Upper lobe of left lung (tissue), 4 donors: ENCODE results near the gene CTNNBL1.

ENCODE experiments used
- EP300 ChIP-seq, 4 donors: sonication (generic); formaldehyde crosslinking; IDR thresholded peaks; one replicate each; pipeline ENCODE4 v1.5.1; 2017; ENCODE audit warnings: antibody characterized with exemption in 4 of 4, control low read depth in 2 of 4
- POLR2A ChIP-seq, 4 donors: fragments of 450-650 bp; IDR thresholded peaks; one replicate each; pipeline ENCODE4 v1.5.1; 2016 to 2017; ENCODE audit warnings: antibody characterized with exemption in 4 of 4, mild to moderate bottlenecking in 2 of 4
- TF ChIP-seq, protein P1 (sequence below), 6 experiments: fragments of 450-650 bp in 4 of 6; fragments of 200-600 bp in 2 of 6; sonication (generic) in 2 of 6; IDR thresholded peaks; one replicate each; pipeline ENCODE4 v1.5.1; 2016 to 2019; ENCODE audit warnings: antibody characterized with exemption in 6 of 6

DNA sequence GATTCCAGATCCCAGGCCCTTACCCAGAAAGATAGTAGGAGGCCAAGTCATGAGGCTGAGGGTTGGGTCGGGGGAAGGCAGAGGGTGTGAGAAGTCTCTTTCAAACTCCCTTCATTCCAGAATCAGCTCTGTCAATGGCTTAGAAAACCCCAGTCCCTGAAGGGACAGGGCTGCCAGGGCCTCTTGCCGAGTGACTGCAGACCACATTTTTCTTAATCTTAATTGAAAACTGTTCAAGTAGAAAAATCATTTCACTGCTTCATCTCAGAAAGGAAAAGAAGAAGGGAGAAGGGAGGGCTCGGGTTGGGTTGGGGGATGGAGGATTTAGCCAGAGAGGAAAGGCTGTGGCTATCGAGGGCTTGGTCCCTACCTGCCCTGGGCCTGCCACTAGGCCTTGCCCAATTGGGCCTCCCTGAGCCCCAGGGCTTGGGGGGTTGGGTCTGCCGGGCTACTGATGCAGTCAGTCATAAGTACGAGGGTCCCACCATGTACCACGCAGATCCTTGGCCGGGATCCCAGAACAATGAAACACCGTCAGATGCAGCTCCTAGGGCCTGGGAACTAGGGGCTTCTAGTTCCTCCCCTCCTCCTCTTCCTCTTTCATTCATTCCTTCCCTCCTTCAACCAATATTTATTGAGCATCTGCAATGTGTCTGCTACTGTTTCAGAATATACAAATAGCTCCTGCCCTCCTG is 44.0 kb upstream of the CTNNBL1 start:
- no peak for TF ChIP-seq EP300 (IDR thresholded peaks at IDR 0.05)
- TF ChIP-seq POLR2A (IDR thresholded peaks at IDR 0.05) = no peak
- TF ChIP-seq, protein P1, sequence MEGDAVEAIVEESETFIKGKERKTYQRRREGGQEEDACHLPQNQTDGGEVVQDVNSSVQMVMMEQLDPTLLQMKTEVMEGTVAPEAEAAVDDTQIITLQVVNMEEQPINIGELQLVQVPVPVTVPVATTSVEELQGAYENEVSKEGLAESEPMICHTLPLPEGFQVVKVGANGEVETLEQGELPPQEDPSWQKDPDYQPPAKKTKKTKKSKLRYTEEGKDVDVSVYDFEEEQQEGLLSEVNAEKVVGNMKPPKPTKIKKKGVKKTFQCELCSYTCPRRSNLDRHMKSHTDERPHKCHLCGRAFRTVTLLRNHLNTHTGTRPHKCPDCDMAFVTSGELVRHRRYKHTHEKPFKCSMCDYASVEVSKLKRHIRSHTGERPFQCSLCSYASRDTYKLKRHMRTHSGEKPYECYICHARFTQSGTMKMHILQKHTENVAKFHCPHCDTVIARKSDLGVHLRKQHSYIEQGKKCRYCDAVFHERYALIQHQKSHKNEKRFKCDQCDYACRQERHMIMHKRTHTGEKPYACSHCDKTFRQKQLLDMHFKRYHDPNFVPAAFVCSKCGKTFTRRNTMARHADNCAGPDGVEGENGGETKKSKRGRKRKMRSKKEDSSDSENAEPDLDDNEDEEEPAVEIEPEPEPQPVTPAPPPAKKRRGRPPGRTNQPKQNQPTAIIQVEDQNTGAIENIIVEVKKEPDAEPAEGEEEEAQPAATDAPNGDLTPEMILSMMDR (IDR thresholded peaks at IDR 0.05) = no peak
